Measurements from ENCODE around the gene STK11IP. TPM values are rescaled to one million over a fixed set of nuclear protein-coding genes. Genes with fewer than 3 reads are reported as not detected.

STK11IP gene
- total and polyA plus RNA-seq, 2 donors (not counting 1 experiment from before 2014, with no cell fraction given): 46.8 to 55.6 TPM

- no peak overlapping the region for H3K27ac ChIP-seq (ENCODE audit: low read length in 2 of 2)
- ChIA-PET CTCF (interaction anchor here (0.8 to 1.0 kb wide), 3 partner anchors 8 to 141 kb away, joined by 3 to 4 read pairs (median 3); no protein-coding TSS in a partner anchor), POLR2A (no interaction called here)
- H3K4me2 ChIP-seq (replicated peaks; ENCODE audit: low read depth, low read length, poor library complexity, severe bottlenecking): no peak overlapping the region
- no peak for ATAC-seq (ENCODE audit: low read depth)
- WGBS (ENCODE audit: insufficient coverage): 96% methylated on average over 15 of the region's 18 CpGs
- peaks cover 64% of the 10 kb centered on the region for H3K27me3 Mint-ChIP-seq
- intact Hi-C loops (cut with micrococcal nuclease): no loop called here
- no peak overlapping the region for H3K27ac Mint-ChIP-seq
- no peak overlapping the region for H3K9ac ChIP-seq (ENCODE audit: low read length)
- H3K4me1 Mint-ChIP-seq: peaks cover 21% of the 10 kb centered on the region
- TF ChIP-seq EZH2 (IDR thresholded peaks at IDR 0.05; ENCODE audit: borderline replicate concordance, insufficient read depth, low read depth, low read length, poor library complexity, severe bottlenecking): no peak
- TF ChIP-seq CTCF (IDR thresholded peaks at IDR 0.05): no peak
- H3K4me3 Mint-ChIP-seq: no peak overlapping the region
- H3K27me3 ChIP-seq (replicated peaks in 1 of 4; ENCODE audit: control extremely low read depth in 1 of 4, control insufficient read depth in 3 of 4, insufficient read depth in 4 of 4, low read length in 3 of 4): peaks cover 0 to 89% (median 29%) of the 10 kb centered on the region in 4 experiments
- H3K4me3 ChIP-seq (ENCODE audit: control extremely low read depth in 1 of 5, extremely low read depth in 1 of 5, insufficient read depth in 1 of 5, low read depth in 2 of 5, low read length in 4 of 5): no peak overlapping the region
- H4K20me1 ChIP-seq (ENCODE audit: control insufficient read depth, insufficient read depth, low read length, poor library complexity, severe bottlenecking): no peaks in the 10 kb centered on the region
- no peaks in the 10 kb centered on the region for H3K79me2 ChIP-seq (ENCODE audit: control insufficient read depth, insufficient read depth, low read length)
- H3K4me1 ChIP-seq (ENCODE audit: control insufficient read depth in 2 of 2, insufficient read depth in 2 of 2, low read length in 2 of 2): peaks cover 27 to 37% of the 10 kb centered on the region in 2 donors
- no peaks in the 10 kb centered on the region for H3K36me3 ChIP-seq (replicated peaks in 1 of 2; ENCODE audit: control extremely low read depth in 1 of 2, control insufficient read depth in 1 of 2, extremely low read depth in 1 of 2, insufficient read depth in 2 of 2, low read length in 1 of 2)
- peaks cover 0 to 37% (median 0%) of the 10 kb centered on the region in 3 donors for H3K9me3 ChIP-seq (ENCODE audit: control extremely low read depth in 1 of 3, control insufficient read depth in 2 of 3, insufficient read depth in 1 of 3, low read length in 2 of 3)
- DNase-seq: no peak
- no peaks in the 10 kb centered on the region for H3K9me3 Mint-ChIP-seq (ENCODE audit: insufficient read depth)
- no peak overlapping the region for H2AFZ ChIP-seq (ENCODE audit: insufficient read depth, low read depth, low read length, poor library complexity, severe bottlenecking)
Observed at GRCh38 chr2:219548990-219549389, 48.7 kb upstream of the STK11IP start.

GRCh38 chr2:219549619-219550018, 48.0 kb upstream of the STK11IP start:
- 88% methylated on average over 7 of the region's 9 CpGs for WGBS (ENCODE audit: insufficient coverage)
- intact Hi-C loops (cut with micrococcal nuclease): no loop called here
- H3K4me3 ChIP-seq (ENCODE audit: control extremely low read depth in 1 of 5, extremely low read depth in 1 of 5, insufficient read depth in 1 of 5, low read depth in 2 of 5, low read length in 4 of 5): no peak overlapping the region
- no peak overlapping the region for H3K4me2 ChIP-seq (replicated peaks; ENCODE audit: low read depth, low read length, poor library complexity, severe bottlenecking)
- no peak overlapping the region for H3K9ac ChIP-seq (ENCODE audit: low read length)
- CTCF ChIA-PET: interaction anchor here (1.0 kb wide), 1 partner anchor 7 kb away, joined by 3 read pairs; no protein-coding TSS in a partner anchor
- Mint-ChIP-seq H3K4me3 (no peak overlapping the region), H3K9me3 (ENCODE audit: insufficient read depth) (no peaks in the 10 kb centered on the region), H3K4me1 (peaks cover 16% of the 10 kb centered on the region), H3K27me3 (peaks cover 65% of the 10 kb centered on the region), H3K27ac (no peak overlapping the region)
- H3K27me3 ChIP-seq (replicated peaks in 1 of 4; ENCODE audit: control extremely low read depth in 1 of 4, control insufficient read depth in 3 of 4, insufficient read depth in 4 of 4, low read length in 3 of 4): peaks cover 0 to 89% (median 28%) of the 10 kb centered on the region in 4 experiments
- TF ChIP-seq EZH2 (IDR thresholded peaks at IDR 0.05; ENCODE audit: borderline replicate concordance, insufficient read depth, low read depth, low read length, poor library complexity, severe bottlenecking): no peak
- no peak for TF ChIP-seq CTCF (IDR thresholded peaks at IDR 0.05)
- H2AFZ ChIP-seq (ENCODE audit: insufficient read depth, low read depth, low read length, poor library complexity, severe bottlenecking): no peak overlapping the region
- no peaks in the 10 kb centered on the region for H3K36me3 ChIP-seq (replicated peaks in 1 of 2; ENCODE audit: control extremely low read depth in 1 of 2, control insufficient read depth in 1 of 2, extremely low read depth in 1 of 2, insufficient read depth in 2 of 2, low read length in 1 of 2)
- H3K79me2 ChIP-seq (ENCODE audit: control insufficient read depth, insufficient read depth, low read length): no peaks in the 10 kb centered on the region
- peaks cover 0 to 38% (median 0%) of the 10 kb centered on the region in 3 donors for H3K9me3 ChIP-seq (ENCODE audit: control extremely low read depth in 1 of 3, control insufficient read depth in 2 of 3, insufficient read depth in 1 of 3, low read length in 2 of 3)
- no peaks in the 10 kb centered on the region for H4K20me1 ChIP-seq (ENCODE audit: control insufficient read depth, insufficient read depth, low read length, poor library complexity, severe bottlenecking)
- no peak overlapping the region for H3K27ac ChIP-seq (ENCODE audit: low read length in 2 of 2)
- DNase-seq (no peak), ATAC-seq (ENCODE audit: low read depth) (no peak)
- POLR2A ChIA-PET: no interaction called here
- H3K4me1 ChIP-seq (ENCODE audit: control insufficient read depth in 2 of 2, insufficient read depth in 2 of 2, low read length in 2 of 2): peaks cover 21 to 31% of the 10 kb centered on the region in 2 donors
